GM12891 (cell line): ENCODE data around the gene LPIN2.
A peak's percentile ranks its signal among the peaks of the same experiment; 100 is the strongest.
"Not testable (repeated sequence)": the region's sequence is repeated elsewhere in the genome, so short reads cannot be mapped to it uniquely, and the experiment has no call there.

Experiments used
- DNase-seq: peaks from one replicate; pipeline ENCODE4 v3.0.0; 2011; ENCODE audit warnings: low spot score; ENCODE audit not compliant: insufficient read length
- FAIRE-seq: peaks from 2 replicates; lab custom pipeline; 2011; peaks lifted over from hg19 to GRCh38; lab: Jason Lieb, UNC
- PAX5 ChIP-seq: IDR thresholded peaks from 2 replicates; pipeline ENCODE4 v1.6.1; 2011; ENCODE audit warnings: low read length, moderate library complexity, mild to moderate bottlenecking; ENCODE audit not compliant: insufficient read depth, severe bottlenecking
- POLR2A ChIP-seq: IDR thresholded peaks from 2 replicates; pipeline ENCODE4 v1.6.1; 2011; ENCODE audit warnings: low read depth, low read length, control low read depth
- POLR2AphosphoS5 ChIP-seq: IDR thresholded peaks from 2 replicates; pipeline ENCODE4 v1.6.1; 2011; ENCODE audit warnings: low read depth, low read length, control low read depth
- POU2F2 ChIP-seq: IDR thresholded peaks from 2 replicates; pipeline ENCODE4 v1.6.1; 2011; ENCODE audit warnings: low read depth, mild to moderate bottlenecking, control low read depth, low read length, moderate library complexity
- SPI1 ChIP-seq: IDR thresholded peaks from 2 replicates; pipeline ENCODE4 v1.6.1; 2011; ENCODE audit warnings: low read depth, low read length, control low read depth
- TAF1 ChIP-seq: IDR thresholded peaks from 2 replicates; pipeline ENCODE4 v1.6.1; 2011; ENCODE audit warnings: low read depth, low read length, control low read depth

The LPIN2 gene

GRCh38 chr18:3055186-3055728, 42.3 kb upstream of the LPIN2 start:
- FAIRE-seq (no peak), DNase-seq (no peak)
- TF ChIP-seq TAF1 (no peak), PAX5 (no peak), POU2F2 (no peak), POLR2A (no peak), SPI1 (no peak), POLR2AphosphoS5 (no peak)

GRCh38 chr18:3054780-3055179, 41.8 kb upstream of the LPIN2 start:
- no peak for FAIRE-seq

DNA sequence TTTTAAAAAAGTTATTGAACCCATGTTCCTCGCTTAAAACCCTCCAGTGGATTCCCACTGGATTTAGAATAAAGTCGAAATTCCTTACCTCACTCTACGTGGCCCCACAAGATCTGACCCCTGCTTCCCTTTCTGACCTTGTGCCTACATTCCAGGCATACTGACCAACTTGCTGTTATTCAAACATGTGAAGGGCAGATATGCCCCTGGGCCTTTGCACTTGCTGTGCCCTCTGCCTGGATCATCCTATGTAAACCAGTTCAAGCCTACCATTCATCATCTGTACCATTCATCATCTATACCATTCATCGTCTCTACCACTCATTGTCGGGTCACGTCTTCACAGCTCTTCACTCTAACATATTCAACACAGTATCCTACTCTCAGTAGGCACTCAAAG, 41.3 kb upstream of the LPIN2 start:
- FAIRE-seq (no peak), DNase-seq (no peak)
- no peak for TF ChIP-seq TAF1
- no peak for TF ChIP-seq PAX5
- TF ChIP-seq POLR2AphosphoS5 = no peak
- TF ChIP-seq POLR2A = no peak
- no peak for TF ChIP-seq POU2F2
- TF ChIP-seq SPI1 = no peak

More at GRCh38 chr18:3054780-3055179, 41.8 kb upstream of the LPIN2 start:
- no peak for DNase-seq
- TF ChIP-seq PAX5 = no peak
- TF ChIP-seq POLR2A = no peak
- TF ChIP-seq SPI1 = no peak
- no peak for TF ChIP-seq POU2F2
- TF ChIP-seq TAF1 = no peak
- TF ChIP-seq POLR2AphosphoS5 = no peak

- no peak for TF ChIP-seq PAX5
- TF ChIP-seq POLR2AphosphoS5 = no peak
- no peak for DNase-seq
- FAIRE-seq = no peak
Measured at GRCh38 chr18:3053081-3053480, 40.1 kb upstream of the LPIN2 start.

- FAIRE-seq (no peak), DNase-seq (no peak)
- TF ChIP-seq POU2F2 (no peak), POLR2A (no peak), POLR2AphosphoS5 (no peak), TAF1 (no peak), SPI1 (no peak), PAX5 (no peak)
Measured at GRCh38 chr18:3052411-3052758, 39.4 kb upstream of the LPIN2 start.

DNA sequence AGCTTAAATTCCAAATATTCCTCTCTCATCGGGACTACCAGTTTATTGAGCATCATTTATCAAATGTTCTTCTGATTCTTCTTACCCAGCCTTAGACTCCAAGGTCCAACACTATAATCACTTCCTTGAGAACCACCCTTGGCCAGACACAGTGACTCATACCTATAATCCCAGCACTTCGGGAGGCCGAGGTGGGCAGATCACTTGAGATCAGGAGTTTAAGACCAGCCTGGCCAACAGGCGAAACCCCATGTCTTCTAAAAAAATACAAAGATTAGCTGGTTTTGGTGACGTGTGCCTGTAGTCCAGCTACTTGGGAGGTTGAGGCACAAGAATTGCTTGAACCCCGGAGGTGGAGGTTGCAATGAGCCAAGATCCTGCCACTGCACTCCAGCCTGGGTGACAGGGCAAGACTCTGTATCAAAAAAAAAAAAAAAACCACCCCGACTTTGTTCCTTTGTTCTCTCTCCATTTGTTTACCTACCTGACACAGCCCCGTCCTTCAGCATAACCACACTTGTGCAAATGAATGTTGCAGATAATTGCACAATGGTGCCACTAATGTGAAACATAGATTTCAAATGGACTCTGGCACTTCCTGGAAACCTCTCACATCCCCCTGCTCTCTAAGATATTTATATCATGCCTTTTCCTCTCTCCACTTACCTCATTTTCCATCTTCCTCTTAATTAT, 38.9 kb upstream of the LPIN2 start:
- FAIRE-seq (no peak), DNase-seq (no peak)
- TF ChIP-seq POLR2AphosphoS5 = no peak
- TF ChIP-seq TAF1 = no peak
- TF ChIP-seq POLR2A = no peak
- no peak for TF ChIP-seq PAX5
- no peak for TF ChIP-seq POU2F2
- no peak for TF ChIP-seq SPI1

GRCh38 chr18:3049897-3050454, 37.0 kb upstream of the LPIN2 start:
- not testable (repeated sequence) for FAIRE-seq, DNase-seq

DNA sequence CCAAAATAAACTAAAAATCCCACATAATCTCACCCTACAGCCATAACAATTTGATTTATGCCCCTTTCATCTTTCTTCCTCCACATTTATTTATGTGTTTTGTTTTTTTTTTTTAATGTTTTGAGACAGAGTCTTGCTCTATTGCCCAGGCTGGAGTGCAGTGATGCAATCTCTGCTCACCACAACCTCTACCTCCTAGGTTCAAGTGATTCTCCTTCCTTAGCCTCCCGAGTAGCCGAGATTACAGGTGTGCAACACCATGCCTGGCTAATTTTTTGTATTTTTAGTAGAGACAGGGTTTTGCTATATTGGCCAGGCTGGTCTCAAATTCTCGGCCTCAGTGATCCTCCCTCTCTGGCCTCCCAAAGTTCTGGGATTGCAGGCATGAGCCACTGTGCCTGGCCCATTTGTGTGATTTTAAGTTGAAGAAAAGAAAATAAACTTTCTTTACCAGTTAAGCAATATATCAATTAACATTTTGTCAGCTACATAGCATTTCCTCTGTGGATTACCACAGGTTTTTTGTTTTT, 35.9 kb upstream of the LPIN2 start:
- no peak for FAIRE-seq
- DNase-seq = no peak
- TF ChIP-seq POLR2A = no peak
- TF ChIP-seq SPI1 = no peak
- TF ChIP-seq PAX5 = no peak
- no peak for TF ChIP-seq POU2F2
- TF ChIP-seq POLR2AphosphoS5 = no peak
- no peak for TF ChIP-seq TAF1

- TF ChIP-seq POLR2A (no peak), SPI1 (no peak), POU2F2 (no peak), TAF1 (no peak), POLR2AphosphoS5 (no peak), PAX5 (no peak)
- DNase-seq (no peak), FAIRE-seq (no peak)
Measured at GRCh38 chr18:3048121-3048520, 35.2 kb upstream of the LPIN2 start.

DNA sequence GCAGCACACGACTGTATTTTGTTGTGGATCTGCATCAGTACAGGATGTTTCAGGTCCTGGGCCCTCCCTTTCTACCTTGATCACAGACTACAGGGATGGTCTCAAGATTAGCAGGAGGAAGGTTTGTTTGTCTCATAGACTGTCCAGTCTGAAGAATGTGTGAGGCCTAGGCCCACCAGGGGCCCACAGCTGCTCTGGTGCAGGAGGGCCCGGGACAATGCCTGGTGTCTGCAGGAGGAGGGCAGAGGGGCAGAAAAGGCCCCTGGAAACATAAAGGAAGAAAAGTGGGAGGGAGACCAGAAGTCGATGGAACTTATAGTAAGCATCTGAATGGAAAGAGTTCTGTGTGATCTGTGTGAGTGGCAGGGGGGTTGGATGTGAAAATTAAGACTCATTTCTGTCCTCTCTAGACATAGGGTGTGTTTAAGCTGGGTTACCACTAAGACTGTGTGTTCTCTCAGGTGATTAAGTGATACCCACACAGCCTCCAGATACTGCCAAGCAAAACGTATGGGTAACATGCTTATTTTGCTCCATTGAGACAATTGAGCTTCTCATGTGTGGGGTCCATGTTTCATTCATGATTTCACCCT, 33.4 kb upstream of the LPIN2 start:
- no peak for TF ChIP-seq POU2F2
- TF ChIP-seq PAX5 = no peak
- TF ChIP-seq TAF1 = no peak
- TF ChIP-seq POLR2AphosphoS5 = no peak
- no peak for TF ChIP-seq SPI1
- TF ChIP-seq POLR2A = no peak
- FAIRE-seq = peak; percentile 80
- DNase-seq = no peak
